Measurements from ENCODE around the gene PLA2G15. TPM values are rescaled to one million over a fixed set of nuclear protein-coding genes. Genes with fewer than 3 reads are reported as not detected.

The PLA2G15 gene
- total RNA-seq, 1 donor from 2014 or later = 35.5 TPM

- intact Hi-C loops (cut with micrococcal nuclease) = no loop called here
- H3K27ac ChIP-seq (replicated peaks) = peak overlapping the region; percentile 93
Measured at GRCh38 chr16:68253721-68254120, 8.5 kb downstream of the PLA2G15 start.

GRCh38 chr16:68255712-68256111, 10.5 kb downstream of the PLA2G15 start:
- Histone ChIP-seq H3K9me3 (replicated peaks) (no peaks in the 10 kb centered on the region), H3K36me3 (peaks cover 84% of the 10 kb centered on the region), H3K4me3 (no peak overlapping the region), H3K27ac (replicated peaks) (peak overlapping the region; percentile 93), H3K27me3 (ENCODE audit: low read depth) (no peaks in the 10 kb centered on the region), H3K4me1 (peaks cover 91% of the 10 kb centered on the region)
- DNase-seq = no peak
- intact Hi-C loops (cut with micrococcal nuclease) = no loop called here
- TF ChIP-seq CTCF (IDR thresholded peaks at IDR 0.05; ENCODE audit: borderline replicate concordance) = no peak

More at GRCh38 chr16:68253721-68254120, 8.5 kb downstream of the PLA2G15 start:
- no peak for TF ChIP-seq CTCF (IDR thresholded peaks at IDR 0.05; ENCODE audit: borderline replicate concordance)
- peaks cover 84% of the 10 kb centered on the region for H3K36me3 ChIP-seq
- H3K9me3 ChIP-seq (replicated peaks) = no peaks in the 10 kb centered on the region
- H3K4me3 ChIP-seq = no peak overlapping the region
- no peak for DNase-seq
- H3K4me1 ChIP-seq = peaks cover 91% of the 10 kb centered on the region
- H3K27me3 ChIP-seq (ENCODE audit: low read depth) = no peaks in the 10 kb centered on the region

- Histone ChIP-seq H3K36me3 (peaks cover 82% of the 10 kb centered on the region), H3K27ac (replicated peaks) (peak overlapping the region; percentile 93), H3K9me3 (replicated peaks) (no peaks in the 10 kb centered on the region), H3K4me1 (peaks cover 92% of the 10 kb centered on the region), H3K27me3 (ENCODE audit: low read depth) (no peaks in the 10 kb centered on the region), H3K4me3 (no peak overlapping the region)
- no peak for TF ChIP-seq CTCF (IDR thresholded peaks at IDR 0.05; ENCODE audit: borderline replicate concordance)
- intact Hi-C loops (cut with micrococcal nuclease) = no loop called here
- DNase-seq = no peak
Measured at GRCh38 chr16:68257251-68257905, 12.2 kb downstream of the PLA2G15 start.

GRCh38 chr16:68257906-68258800, 13.0 kb downstream of the PLA2G15 start:
- intact Hi-C loops (cut with micrococcal nuclease) = no loop called here
- no peak for TF ChIP-seq CTCF (IDR thresholded peaks at IDR 0.05; ENCODE audit: borderline replicate concordance)
- DNase-seq = peak; percentile 50
- peak overlapping the region; percentile 93 for H3K27ac ChIP-seq (replicated peaks)
- H3K9me3 ChIP-seq (replicated peaks) = no peaks in the 10 kb centered on the region
- H3K4me3 ChIP-seq = no peak overlapping the region
- H3K4me1 ChIP-seq = peaks cover 84% of the 10 kb centered on the region
- H3K36me3 ChIP-seq = peaks cover 77% of the 10 kb centered on the region
- no peaks in the 10 kb centered on the region for H3K27me3 ChIP-seq (ENCODE audit: low read depth)

- DNase-seq = peak; percentile 46
- no peaks in the 10 kb centered on the region for H3K9me3 ChIP-seq (replicated peaks)
- H3K27ac ChIP-seq (replicated peaks) = peak overlapping the region; percentile 93
- peaks cover 69% of the 10 kb centered on the region for H3K36me3 ChIP-seq
- no peak for TF ChIP-seq CTCF (IDR thresholded peaks at IDR 0.05; ENCODE audit: borderline replicate concordance)
- peaks cover 84% of the 10 kb centered on the region for H3K4me1 ChIP-seq
- no peak overlapping the region for H3K4me3 ChIP-seq
- H3K27me3 ChIP-seq (ENCODE audit: low read depth) = no peaks in the 10 kb centered on the region
- intact Hi-C loops (cut with micrococcal nuclease) = no loop called here
Measured at GRCh38 chr16:68259007-68259825, 14.0 kb downstream of the PLA2G15 start.
